Measurements from ENCODE around the gene NPM1.
"Not testable (repeated sequence)": the region's sequence is repeated elsewhere in the genome, so short reads cannot be mapped to it uniquely, and the experiment has no call there.

- not testable (repeated sequence) for TF ChIP-seq GABPA (IDR thresholded peaks at IDR 0.05 in 1 of 2, conservative IDR thresholded peaks at IDR 0.05 in 1 of 2); CTCF (IDR thresholded peaks at IDR 0.05; ENCODE audit: low read depth, low read length, missing input control); MAX (IDR thresholded peaks at IDR 0.05); REST (IDR thresholded peaks at IDR 0.05); JUND (IDR thresholded peaks at IDR 0.05); RAD21 (IDR thresholded peaks at IDR 0.05); ATF3 (IDR thresholded peaks at IDR 0.05); EGR1 (IDR thresholded peaks at IDR 0.05; ENCODE audit: low read depth in 2 of 2); HNF4A (conservative IDR thresholded peaks at IDR 0.05)
These were observed 15.1 kb downstream of the NPM1 start for GRCh38 chr5:171402751-171403150.

Measured in liver (tissue), 3 donors.